Prostate gland (tissue), 2 donors: ENCODE data around the gene TMEM143. TPM values are rescaled to one million over a fixed set of nuclear protein-coding genes. Genes with fewer than 3 reads are reported as not detected.
"Not testable (repeated sequence)": the region's sequence is repeated elsewhere in the genome, so short reads cannot be mapped to it uniquely, and the experiment has no call there.

Experiments used
- DNase-seq: peaks from one replicate; pipeline ENCODE4 v3.0.0-alpha.2; 2019; ENCODE audit warnings: low spot score
- H3K27ac ChIP-seq, 2 donors: fragments of 200-600 bp; sonication (generic); 2 replicates each; pipeline ENCODE4 v1.5.1; 2017 to 2019
- H3K27me3 ChIP-seq: fragments of 200-600 bp; sonication (generic); replicated peaks from 2 replicates; pipeline ENCODE4 v1.5.1; 2019; ENCODE audit not compliant: insufficient read depth
- H3K36me3 ChIP-seq, 2 donors: fragments of 200-600 bp; sonication (generic); 1 replicate in 1 of 2; 2 replicates in 1 of 2; pipeline versions ENCODE4 v1.5.1 to v1.8.1; 2017 to 2019
- H3K4me1 ChIP-seq: fragments of 200-600 bp; sonication (generic); replicated peaks from 2 replicates; pipeline ENCODE4 v1.5.1; 2019
- H3K4me3 ChIP-seq, 2 donors: fragments of 200-600 bp; sonication (generic); 2 replicates each; pipeline ENCODE4 v1.5.1; 2017 to 2019
- H3K9me3 ChIP-seq: fragments of 200-600 bp; sonication (generic); 2 replicates; pipeline ENCODE4 v1.5.1; 2017
- CTCF ChIP-seq, 4 experiments: fragments of 200-600 bp in 2 of 4; fragments of 450-650 bp in 2 of 4; sonication (generic) in 2 of 4; IDR thresholded peaks; 1 replicate in 3 of 4; 2 replicates in 1 of 4; pipeline ENCODE4 v1.5.1; 2016 to 2019; ENCODE audit warnings: antibody characterized with exemption in 4 of 4, mild to moderate bottlenecking in 2 of 4, moderate library complexity in 2 of 4
- POLR2A ChIP-seq: fragments of 450-650 bp; IDR thresholded peaks from one replicate; pipeline ENCODE4 v1.6.1; 2016; ENCODE audit warnings: antibody characterized with exemption, mild to moderate bottlenecking
- POLR2AphosphoS5 ChIP-seq: sonication (generic); formaldehyde crosslinking; IDR thresholded peaks from one replicate; pipeline ENCODE4 v1.6.1; 2017; ENCODE audit warnings: antibody characterized with exemption
- WGBS: methylation state at CpG from one replicate; pipeline ENCODE4 v1.1.5; 2018; 5-methylcytosine and 5-hydroxymethylcytosine counted together
- intact Hi-C: fragments of 100-400 bp; cut with DNase I; formaldehyde crosslinking; loops from one replicate; pipeline ENCODE4 v1.14.2; 2022
- total RNA-seq, 2 donors: library from RNA; depleted of rRNA; stranded (reverse); fragments of >200 nt; gene quantifications; one replicate each; pipeline ENCODE4 v1.1.0, GENCODE V29; 2016

The TMEM143 gene
- total RNA-seq, 2 donors from 2014 or later, result 4.6 to 14.9 TPM

- WGBS, result 81% methylated on average over 11 of the region's 11 CpGs
- DNase-seq, result no peak
- Histone ChIP-seq H3K36me3 (peaks cover 4 to 21% of the 10 kb centered on the region in 2 donors), H3K27me3 (no peaks in the 10 kb centered on the region), H3K9me3 (no peaks in the 10 kb centered on the region), H3K4me1 (no peaks in the 10 kb centered on the region), H3K27ac (no peak overlapping the region), H3K4me3 (no peak overlapping the region)
- intact Hi-C loops, result no loop called here
- no peak for TF ChIP-seq POLR2A
- no peak for TF ChIP-seq POLR2AphosphoS5
- TF ChIP-seq CTCF (IDR thresholded peaks at IDR 0.05), result no peak
These were observed 17.6 kb upstream of the TMEM143 start for GRCh38 chr19:48381178-48381950.

- no peaks in the 10 kb centered on the region for H3K4me1 ChIP-seq
- DNase-seq, result peak; percentile 19
- no peak overlapping the region for H3K27ac ChIP-seq
- no peak overlapping the region for H3K4me3 ChIP-seq
- H3K9me3 ChIP-seq, result no peaks in the 10 kb centered on the region
- TF ChIP-seq CTCF (IDR thresholded peaks at IDR 0.05) (no peak), POLR2AphosphoS5 (peak; percentile 55)
- 70% methylated on average over 5 of the region's 5 CpGs for WGBS
- no peaks in the 10 kb centered on the region for H3K27me3 ChIP-seq
- intact Hi-C loops, result no loop called here
- H3K36me3 ChIP-seq, result peaks cover 0 to 15% of the 10 kb centered on the region in 2 donors
These were observed 15.3 kb upstream of the TMEM143 start for GRCh38 chr19:48379058-48379457.

- Histone ChIP-seq H3K9me3 (no peaks in the 10 kb centered on the region), H3K27ac (no peak overlapping the region), H3K36me3 (peaks cover 0 to 6% of the 10 kb centered on the region in 2 donors), H3K4me1 (no peaks in the 10 kb centered on the region), H3K4me3 (no peak overlapping the region), H3K27me3 (no peaks in the 10 kb centered on the region)
- no peak for DNase-seq
- TF ChIP-seq CTCF (IDR thresholded peaks at IDR 0.05) (no peak), POLR2AphosphoS5 (no peak), POLR2A (no peak)
- 87% methylated on average over 10 of the region's 10 CpGs for WGBS
- intact Hi-C loops, result no loop called here
These were observed 14.4 kb upstream of the TMEM143 start for GRCh38 chr19:48378194-48378570.

GRCh38 chr19:48373567-48373966 lies 9.8 kb upstream of the TMEM143 start:
- no peak for DNase-seq
- TF ChIP-seq CTCF (IDR thresholded peaks at IDR 0.05) (no peak), POLR2AphosphoS5 (no peak), POLR2A (no peak)
- Histone ChIP-seq H3K4me1 (no peaks in the 10 kb centered on the region), H3K27ac (no peak overlapping the region), H3K4me3 (no peak overlapping the region), H3K36me3 (no peaks in the 10 kb centered on the region), H3K27me3 (no peaks in the 10 kb centered on the region), H3K9me3 (no peaks in the 10 kb centered on the region)
- intact Hi-C loops, result no loop called here
- WGBS, result 87% methylated on average over 11 of the region's 11 CpGs

- intact Hi-C loops, result no loop called here
- TF ChIP-seq CTCF (IDR thresholded peaks at IDR 0.05) (no peak), POLR2AphosphoS5 (peak; percentile 69), POLR2A (no peak)
- WGBS, result 30% methylated on average over 4 of the region's 4 CpGs
- no peaks in the 10 kb centered on the region for H3K36me3 ChIP-seq
- H3K9me3 ChIP-seq, result no peaks in the 10 kb centered on the region
- H3K4me3 ChIP-seq, result no peak overlapping the region
- H3K27me3 ChIP-seq, result no peaks in the 10 kb centered on the region
- no peak overlapping the region for H3K27ac ChIP-seq
- peak; percentile 72 for DNase-seq
- no peaks in the 10 kb centered on the region for H3K4me1 ChIP-seq
These were observed 9.2 kb upstream of the TMEM143 start for GRCh38 chr19:48372904-48373303.

GRCh38 chr19:48371771-48372170 lies 8.0 kb upstream of the TMEM143 start:
- intact Hi-C loops, H3K27ac ChIP-seq, H3K4me3 ChIP-seq, H3K36me3 ChIP-seq, H3K9me3 ChIP-seq, H3K27me3 ChIP-seq, H3K4me1 ChIP-seq, DNase-seq: not testable (repeated sequence)
- WGBS, result 92% methylated on average over 5 of the region's 5 CpGs
